ENCODE measurements around the gene SLC9A9. TPM values are rescaled to one million over a fixed set of nuclear protein-coding genes. Genes with fewer than 3 reads are reported as not detected.

SLC9A9 gene
- total RNA-seq, 1 experiment from 2014 or later: not detected

- POLR2A ChIA-PET: no interaction called here
- intact Hi-C loops (cut with micrococcal nuclease; ENCODE audit: unreplicated experiment): no loop called here
Measured at GRCh38 chr3:143601723-143602484, 246.4 kb downstream of the SLC9A9 start.

GRCh38 chr3:143600756-143601718, 247.2 kb downstream of the SLC9A9 start:
- H3K4me3 Mint-ChIP-seq (ENCODE audit: unreplicated experiment): no peak overlapping the region
- no peak for TF ChIP-seq CTCF (IDR thresholded peaks at IDR 0.05; ENCODE audit: insufficient read depth in 1 of 2, low read depth in 1 of 2, low read length in 1 of 2, severe bottlenecking in 1 of 2, unreplicated experiment in 1 of 2)
- no TSS peak for BruUV-seq (replicated peaks)

More at GRCh38 chr3:143601723-143602484, 246.4 kb downstream of the SLC9A9 start:
- CTCF ChIA-PET: no interaction called here
- Histone ChIP-seq H3K4me1 (no peaks in the 10 kb centered on the region), H3K4me3 (ENCODE audit: low read depth, low read length) (no peak overlapping the region), H3K27me3 (replicated peaks; ENCODE audit: control insufficient read depth, insufficient read depth, low read length) (no peaks in the 10 kb centered on the region), H3K9me3 (no peaks in the 10 kb centered on the region), H3K36me3 (ENCODE audit: control insufficient read depth, insufficient read depth, low read length) (no peaks in the 10 kb centered on the region)
- no peak overlapping the region for H3K4me3 Mint-ChIP-seq (ENCODE audit: unreplicated experiment)
- no peaks in the 10 kb centered on the region for H3K36me3 Mint-ChIP-seq (ENCODE audit: insufficient read depth, unreplicated experiment)
- TF ChIP-seq CTCF (IDR thresholded peaks at IDR 0.05; ENCODE audit: insufficient read depth in 1 of 2, low read depth in 1 of 2, low read length in 1 of 2, severe bottlenecking in 1 of 2, unreplicated experiment in 1 of 2): no peak
- no TSS peak for BruUV-seq (replicated peaks)
- H3K4me1 Mint-ChIP-seq (ENCODE audit: low read depth, unreplicated experiment): no peaks in the 10 kb centered on the region
- DNase-seq: no peak
- H3K27ac Mint-ChIP-seq (ENCODE audit: unreplicated experiment): no peak overlapping the region
- H3K9me3 Mint-ChIP-seq (ENCODE audit: unreplicated experiment): no peaks in the 10 kb centered on the region
- no peaks in the 10 kb centered on the region for H3K27me3 Mint-ChIP-seq (ENCODE audit: insufficient read depth, unreplicated experiment)

GRCh38 chr3:143597774-143598652, 250.3 kb downstream of the SLC9A9 start:
- H3K27me3 ChIP-seq (replicated peaks; ENCODE audit: control insufficient read depth, insufficient read depth, low read length): no peaks in the 10 kb centered on the region
- H3K36me3 Mint-ChIP-seq (ENCODE audit: insufficient read depth, unreplicated experiment): no peaks in the 10 kb centered on the region
- H3K4me3 Mint-ChIP-seq (ENCODE audit: unreplicated experiment): no peak overlapping the region
- CTCF ChIA-PET: no interaction called here
- intact Hi-C loops (cut with micrococcal nuclease; ENCODE audit: unreplicated experiment): no loop called here
- H3K27me3 Mint-ChIP-seq (ENCODE audit: insufficient read depth, unreplicated experiment): no peaks in the 10 kb centered on the region
- no peak for DNase-seq
- no peak overlapping the region for H3K4me3 ChIP-seq (ENCODE audit: low read depth, low read length)
- BruUV-seq (replicated peaks): no TSS peak
- peaks cover 2% of the 10 kb centered on the region for H3K4me1 Mint-ChIP-seq (ENCODE audit: low read depth, unreplicated experiment)
- TF ChIP-seq CTCF (IDR thresholded peaks at IDR 0.05; ENCODE audit: insufficient read depth in 1 of 2, low read depth in 1 of 2, low read length in 1 of 2, severe bottlenecking in 1 of 2, unreplicated experiment in 1 of 2): no peak
- H3K36me3 ChIP-seq (ENCODE audit: control insufficient read depth, insufficient read depth, low read length): no peaks in the 10 kb centered on the region
- H3K4me1 ChIP-seq: peaks cover 15% of the 10 kb centered on the region
- no peaks in the 10 kb centered on the region for H3K9me3 ChIP-seq
- no peak overlapping the region for H3K27ac Mint-ChIP-seq (ENCODE audit: unreplicated experiment)
- no peaks in the 10 kb centered on the region for H3K9me3 Mint-ChIP-seq (ENCODE audit: unreplicated experiment)
- POLR2A ChIA-PET: no interaction called here

More at GRCh38 chr3:143600756-143601718, 247.2 kb downstream of the SLC9A9 start:
- Mint-ChIP-seq H3K27me3 (ENCODE audit: insufficient read depth, unreplicated experiment) (no peaks in the 10 kb centered on the region), H3K27ac (ENCODE audit: unreplicated experiment) (no peak overlapping the region), H3K4me1 (ENCODE audit: low read depth, unreplicated experiment) (no peaks in the 10 kb centered on the region), H3K9me3 (ENCODE audit: unreplicated experiment) (no peaks in the 10 kb centered on the region), H3K36me3 (ENCODE audit: insufficient read depth, unreplicated experiment) (no peaks in the 10 kb centered on the region)
- H3K36me3 ChIP-seq (ENCODE audit: control insufficient read depth, insufficient read depth, low read length): no peaks in the 10 kb centered on the region
- no peak overlapping the region for H3K4me3 ChIP-seq (ENCODE audit: low read depth, low read length)
- ChIA-PET POLR2A (no interaction called here), CTCF (no interaction called here)
- DNase-seq: no peak
- no peaks in the 10 kb centered on the region for H3K9me3 ChIP-seq
- H3K4me1 ChIP-seq: no peaks in the 10 kb centered on the region
- intact Hi-C loops (cut with micrococcal nuclease; ENCODE audit: unreplicated experiment): no loop called here
- no peaks in the 10 kb centered on the region for H3K27me3 ChIP-seq (replicated peaks; ENCODE audit: control insufficient read depth, insufficient read depth, low read length)
